ENCODE measurements around the gene ATXN2.
"Not testable (repeated sequence)": the region's sequence is repeated elsewhere in the genome, so short reads cannot be mapped to it uniquely, and the experiment has no call there.

The ATXN2 gene

GRCh38 chr12:111598637-111599452 lies at the start of gene ATXN2:
TSS of gene ATXN2 (minus strand) at chr12:111599315. CDS start at chr12:111599034, 281 bp downstream.
- Mint-ChIP-seq H3K4me3 (peak within 1 kb of the TSS; percentile 91), H3K4me1 (ENCODE audit: low read depth) (peaks cover 47% of the 10 kb centered on the region), H3K9me3 (no peaks in the 10 kb centered on the region), H3K27me3 (no peaks in the 10 kb centered on the region), H3K27ac (peak within 1 kb of the TSS; percentile 87), H3K36me3 (ENCODE audit: low read depth) (no peaks in the 10 kb centered on the region)

GRCh38 chr12:111645433-111645832 lies 46.3 kb upstream of the ATXN2 start:
- H3K27ac Mint-ChIP-seq: no peak overlapping the region
- H3K4me3 Mint-ChIP-seq: no peak overlapping the region
- peaks cover 52% of the 10 kb centered on the region for H3K36me3 Mint-ChIP-seq (ENCODE audit: low read depth)
- H3K4me1 Mint-ChIP-seq (ENCODE audit: low read depth): no peaks in the 10 kb centered on the region
- no peaks in the 10 kb centered on the region for H3K27me3 Mint-ChIP-seq
- H3K9me3 Mint-ChIP-seq: no peaks in the 10 kb centered on the region

- H3K4me1 Mint-ChIP-seq (ENCODE audit: low read depth): no peaks in the 10 kb centered on the region
- no peaks in the 10 kb centered on the region for H3K27me3 Mint-ChIP-seq
- peaks cover 49% of the 10 kb centered on the region for H3K36me3 Mint-ChIP-seq (ENCODE audit: low read depth)
- H3K27ac Mint-ChIP-seq: no peak overlapping the region
- H3K9me3 Mint-ChIP-seq: no peaks in the 10 kb centered on the region
- H3K4me3 Mint-ChIP-seq: no peak overlapping the region
Measured at GRCh38 chr12:111643427-111643826, 44.3 kb upstream of the ATXN2 start.

- no peak overlapping the region for H3K4me3 Mint-ChIP-seq
- H3K9me3 Mint-ChIP-seq: no peaks in the 10 kb centered on the region
- no peaks in the 10 kb centered on the region for H3K4me1 Mint-ChIP-seq (ENCODE audit: low read depth)
- H3K27ac Mint-ChIP-seq: no peak overlapping the region
- no peaks in the 10 kb centered on the region for H3K27me3 Mint-ChIP-seq
- H3K36me3 Mint-ChIP-seq (ENCODE audit: low read depth): peaks cover 50% of the 10 kb centered on the region
Measured at GRCh38 chr12:111642681-111643426, 43.7 kb upstream of the ATXN2 start.

GRCh38 chr12:111640506-111640905 lies 41.4 kb upstream of the ATXN2 start:
- no peaks in the 10 kb centered on the region for H3K27me3 Mint-ChIP-seq
- H3K9me3 Mint-ChIP-seq: no peaks in the 10 kb centered on the region
- H3K4me3 Mint-ChIP-seq: no peak overlapping the region
- H3K4me1 Mint-ChIP-seq (ENCODE audit: low read depth): no peaks in the 10 kb centered on the region
- peaks cover 36% of the 10 kb centered on the region for H3K36me3 Mint-ChIP-seq (ENCODE audit: low read depth)
- no peak overlapping the region for H3K27ac Mint-ChIP-seq

- no peaks in the 10 kb centered on the region for H3K4me1 Mint-ChIP-seq (ENCODE audit: low read depth)
- H3K9me3 Mint-ChIP-seq: no peaks in the 10 kb centered on the region
- H3K4me3 Mint-ChIP-seq: no peak overlapping the region
- no peaks in the 10 kb centered on the region for H3K27me3 Mint-ChIP-seq
- no peak overlapping the region for H3K27ac Mint-ChIP-seq
- peaks cover 23% of the 10 kb centered on the region for H3K36me3 Mint-ChIP-seq (ENCODE audit: low read depth)
Measured at GRCh38 chr12:111638556-111638955, 39.4 kb upstream of the ATXN2 start.

- Mint-ChIP-seq H3K9me3 (no peaks in the 10 kb centered on the region), H3K4me1 (ENCODE audit: low read depth) (no peaks in the 10 kb centered on the region), H3K36me3 (ENCODE audit: low read depth) (peaks cover 7% of the 10 kb centered on the region), H3K4me3 (no peak overlapping the region), H3K27ac (no peak overlapping the region), H3K27me3 (no peaks in the 10 kb centered on the region)
Measured at GRCh38 chr12:111636209-111636945, 37.3 kb upstream of the ATXN2 start.

GRCh38 chr12:111635524-111635923 lies 36.4 kb upstream of the ATXN2 start:
- Mint-ChIP-seq H3K4me1 (ENCODE audit: low read depth) (no peaks in the 10 kb centered on the region), H3K9me3 (no peaks in the 10 kb centered on the region), H3K36me3 (ENCODE audit: low read depth) (peaks cover 7% of the 10 kb centered on the region), H3K27me3 (no peaks in the 10 kb centered on the region), H3K4me3 (no peak overlapping the region), H3K27ac (no peak overlapping the region)

- Mint-ChIP-seq H3K27me3 (no peaks in the 10 kb centered on the region), H3K36me3 (ENCODE audit: low read depth) (no peaks in the 10 kb centered on the region), H3K4me3 (no peak overlapping the region), H3K9me3 (no peaks in the 10 kb centered on the region), H3K27ac (no peak overlapping the region), H3K4me1 (ENCODE audit: low read depth) (no peaks in the 10 kb centered on the region)
Measured at GRCh38 chr12:111628505-111629260, 29.6 kb upstream of the ATXN2 start.

- no peaks in the 10 kb centered on the region for H3K9me3 Mint-ChIP-seq
- H3K4me1 Mint-ChIP-seq (ENCODE audit: low read depth): no peaks in the 10 kb centered on the region
- H3K36me3 Mint-ChIP-seq (ENCODE audit: low read depth): no peaks in the 10 kb centered on the region
- H3K27ac Mint-ChIP-seq: no peak overlapping the region
- H3K4me3 Mint-ChIP-seq: no peak overlapping the region
- H3K27me3 Mint-ChIP-seq: no peaks in the 10 kb centered on the region
Measured at GRCh38 chr12:111626230-111626629, 27.1 kb upstream of the ATXN2 start.

GRCh38 chr12:111624540-111624939 lies 25.4 kb upstream of the ATXN2 start:
- H3K27me3 Mint-ChIP-seq: no peaks in the 10 kb centered on the region
- no peaks in the 10 kb centered on the region for H3K9me3 Mint-ChIP-seq
- H3K27ac Mint-ChIP-seq: no peak overlapping the region
- H3K4me3 Mint-ChIP-seq: no peak overlapping the region
- H3K4me1 Mint-ChIP-seq (ENCODE audit: low read depth): no peaks in the 10 kb centered on the region
- H3K36me3 Mint-ChIP-seq (ENCODE audit: low read depth): no peaks in the 10 kb centered on the region

GRCh38 chr12:111617841-111618240 lies 18.7 kb upstream of the ATXN2 start:
- H3K9me3 Mint-ChIP-seq; H3K4me1 Mint-ChIP-seq (ENCODE audit: low read depth); H3K27me3 Mint-ChIP-seq; H3K4me3 Mint-ChIP-seq; H3K27ac Mint-ChIP-seq; H3K36me3 Mint-ChIP-seq (ENCODE audit: low read depth): not testable (repeated sequence)

GRCh38 chr12:111616177-111616623 lies 17.1 kb upstream of the ATXN2 start:
- H3K27me3 Mint-ChIP-seq: no peaks in the 10 kb centered on the region
- H3K9me3 Mint-ChIP-seq: no peaks in the 10 kb centered on the region
- no peaks in the 10 kb centered on the region for H3K4me1 Mint-ChIP-seq (ENCODE audit: low read depth)
- H3K36me3 Mint-ChIP-seq (ENCODE audit: low read depth): no peaks in the 10 kb centered on the region
- H3K27ac Mint-ChIP-seq: no peak overlapping the region
- H3K4me3 Mint-ChIP-seq: no peak overlapping the region

GRCh38 chr12:111607239-111607638 lies 8.1 kb upstream of the ATXN2 start:
- no peak overlapping the region for H3K4me3 Mint-ChIP-seq
- no peaks in the 10 kb centered on the region for H3K9me3 Mint-ChIP-seq
- no peaks in the 10 kb centered on the region for H3K36me3 Mint-ChIP-seq (ENCODE audit: low read depth)
- no peak overlapping the region for H3K27ac Mint-ChIP-seq
- H3K4me1 Mint-ChIP-seq (ENCODE audit: low read depth): no peaks in the 10 kb centered on the region
- no peaks in the 10 kb centered on the region for H3K27me3 Mint-ChIP-seq

Measured in stimulated activated naive CD8-positive, alpha-beta T cell treated with anti-CD3 and anti-CD28 coated beads, Interleukin-15, Interleukin-2, amounts not matched to agents 100 ng/mL and 50 ng/mL, for 24 hours (primary cell).